Measurements from ENCODE around the gene TRMT2A. TPM values are rescaled to one million over a fixed set of nuclear protein-coding genes. Genes with fewer than 3 reads are reported as not detected.
"Not testable (repeated sequence)": the region's sequence is repeated elsewhere in the genome, so short reads cannot be mapped to it uniquely, and the experiment has no call there.

The TRMT2A gene
- total RNA-seq, 1 donor from 2014 or later, result 62.7 TPM

- no peak for DNase-seq (ENCODE audit: low read depth)
Observed at GRCh38 chr22:20088263-20088648, 28.8 kb downstream of the TRMT2A start.

DNA sequence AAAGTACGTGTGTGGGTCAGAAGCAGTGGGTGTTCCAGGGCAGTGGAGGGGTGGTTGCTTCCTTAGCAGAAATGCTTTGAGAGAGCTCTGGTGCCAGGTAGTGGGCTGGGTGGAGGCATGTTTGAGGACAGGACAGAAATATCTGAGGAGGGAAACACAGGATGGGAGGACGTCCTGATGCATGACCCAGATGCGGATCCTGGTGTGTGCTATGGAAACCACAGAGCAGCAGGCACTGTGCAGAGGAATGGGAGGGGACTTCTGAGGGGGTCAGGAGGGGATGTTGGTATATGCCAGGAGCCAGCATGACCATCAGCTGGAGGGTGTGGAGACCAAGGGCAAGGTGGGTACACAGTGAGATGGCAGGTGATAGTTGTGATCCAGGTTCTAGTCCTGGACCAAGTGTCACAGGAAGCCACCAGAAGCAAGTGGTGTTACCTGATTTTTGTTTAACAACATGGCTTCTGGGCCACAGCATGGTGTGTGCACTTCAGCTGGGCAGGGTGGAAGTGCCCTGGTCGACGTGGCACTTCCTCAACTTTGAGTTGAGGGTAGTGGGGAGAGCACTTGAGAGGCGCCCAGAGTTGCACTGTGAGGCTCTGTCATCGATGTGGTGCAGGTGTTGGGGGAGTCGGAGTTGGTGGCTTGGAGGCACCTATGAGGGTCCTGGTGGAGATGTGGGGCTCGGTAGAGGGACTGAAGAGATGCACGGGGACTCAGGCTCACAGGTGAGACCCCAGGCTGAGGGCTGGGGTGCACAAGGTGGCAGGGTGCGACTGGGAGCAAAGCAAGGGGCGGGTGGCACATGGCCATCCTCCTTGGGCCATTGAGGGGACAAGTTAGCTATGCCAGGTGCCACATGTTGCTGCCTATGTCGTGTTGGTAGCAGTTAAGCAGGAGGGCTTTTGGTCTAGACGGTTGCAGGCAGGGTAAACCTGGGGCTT lies 29.4 kb downstream of the TRMT2A start:
- no peak for DNase-seq (ENCODE audit: low read depth)

- no peak for DNase-seq (ENCODE audit: low read depth)
Observed at GRCh38 chr22:20086763-20087162, 30.3 kb downstream of the TRMT2A start.

DNA sequence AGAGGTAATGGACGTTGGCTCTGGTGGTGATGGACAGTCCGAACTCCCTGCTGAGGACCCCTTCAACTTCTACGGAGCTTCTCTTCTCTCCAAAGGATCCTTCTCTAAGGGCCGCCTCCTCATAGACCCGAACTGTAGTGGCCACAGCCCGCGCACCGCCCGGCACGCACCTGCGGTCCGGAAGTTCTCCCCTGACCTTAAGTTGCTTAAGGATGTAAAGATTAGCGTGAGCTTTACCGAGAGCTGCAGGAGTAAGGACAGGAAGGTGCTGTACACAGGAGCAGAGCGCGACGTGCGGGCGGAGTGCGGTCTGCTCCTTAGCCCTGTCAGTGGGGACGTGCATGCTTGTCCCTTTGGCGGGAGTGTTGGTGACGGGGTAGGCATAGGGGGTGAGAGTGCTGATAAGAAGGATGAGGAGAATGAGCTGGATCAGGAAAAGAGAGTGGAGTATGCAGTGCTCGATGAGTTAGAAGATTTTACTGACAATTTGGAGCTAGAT lies 30.9 kb downstream of the TRMT2A start:
- no peak for DNase-seq (ENCODE audit: low read depth)

GRCh38 chr22:20085651-20086050 lies 31.4 kb downstream of the TRMT2A start:
- DNase-seq (ENCODE audit: low read depth), result no peak

- DNase-seq (ENCODE audit: low read depth), result no peak
Observed at GRCh38 chr22:20084547-20085413, 32.2 kb downstream of the TRMT2A start.

- DNase-seq (ENCODE audit: low read depth), result no peak
Observed at GRCh38 chr22:20083891-20084546, 33.0 kb downstream of the TRMT2A start.

DNA sequence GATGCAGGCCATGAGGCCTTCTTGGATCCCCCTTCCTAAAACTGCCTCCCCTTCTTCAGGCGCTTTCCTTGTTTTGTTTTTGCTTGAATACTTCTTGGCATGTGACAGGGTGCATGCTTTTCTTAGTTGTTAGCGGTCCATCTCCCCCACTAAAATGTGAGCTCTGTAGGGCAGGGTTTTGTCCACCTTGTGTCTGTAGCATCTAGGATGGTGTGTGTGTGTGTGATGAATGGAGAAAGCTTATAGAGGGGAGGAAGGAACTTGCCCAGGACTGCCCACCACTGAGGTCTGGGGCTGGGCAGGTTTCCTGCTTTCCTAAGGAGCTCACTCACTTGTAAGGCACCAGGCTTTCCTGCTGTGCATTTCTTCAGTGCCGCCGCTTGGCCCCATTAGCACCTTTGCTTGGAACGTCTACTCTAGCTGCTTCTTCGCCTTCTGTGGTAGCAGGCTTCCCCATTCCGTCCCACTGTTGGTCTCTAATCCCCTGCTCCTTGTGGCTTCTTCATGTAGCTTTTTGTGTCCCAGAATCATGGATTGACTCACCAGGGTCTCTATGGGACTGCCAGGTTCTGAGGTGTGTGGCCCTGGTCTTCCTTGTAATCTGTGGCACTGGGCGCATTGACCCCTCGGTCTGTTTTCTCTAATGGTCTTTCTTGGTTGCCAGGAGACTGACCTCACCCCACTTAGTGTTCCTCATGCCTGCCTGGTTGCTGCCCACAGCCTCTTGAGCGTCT lies 33.7 kb downstream of the TRMT2A start:
- DNase-seq (ENCODE audit: low read depth), result no peak

DNA sequence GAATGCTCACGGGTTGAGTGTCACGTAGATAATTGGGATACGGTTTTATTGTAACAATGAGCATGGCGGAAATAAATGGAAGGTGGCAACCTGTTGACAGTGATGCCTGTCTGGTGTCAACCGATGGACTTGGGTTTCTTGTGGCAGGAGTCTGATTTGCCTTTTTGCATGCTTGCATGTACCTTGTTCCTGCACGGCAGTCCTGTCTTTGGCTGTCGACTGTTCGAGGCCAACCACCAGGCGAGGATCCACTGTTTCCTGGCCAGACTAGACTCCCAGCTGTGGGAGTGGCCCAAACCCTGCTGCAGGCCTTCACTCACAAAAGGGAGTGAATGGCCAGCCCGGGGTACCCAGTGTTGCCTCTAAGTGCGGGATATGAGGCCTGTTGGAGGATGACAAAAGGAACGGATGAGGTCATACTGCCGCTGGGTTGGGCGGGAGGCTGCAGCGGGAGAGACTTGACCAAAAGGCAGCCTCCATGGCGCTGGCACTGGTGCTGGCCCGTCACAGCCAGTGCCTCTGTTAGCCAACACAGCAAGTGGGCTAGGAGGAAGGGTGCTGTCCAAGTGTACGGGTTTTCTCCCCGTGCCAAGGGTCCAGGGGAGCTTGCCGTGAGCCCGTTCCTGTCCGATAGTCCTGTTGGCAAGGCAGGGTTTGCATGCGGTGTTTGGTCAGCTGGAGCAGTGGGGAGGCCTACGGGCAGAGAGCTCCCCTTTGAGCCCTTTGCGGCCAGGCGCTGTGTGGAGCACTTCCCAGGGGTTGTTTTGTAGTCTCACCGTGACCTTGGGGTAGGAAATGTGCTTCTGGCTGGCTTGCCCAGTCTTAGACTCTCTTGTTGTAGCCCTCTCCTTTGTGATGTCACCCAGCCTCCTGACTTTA lies 36.0 kb downstream of the TRMT2A start:
- peak; percentile 67 for DNase-seq (ENCODE audit: low read depth)

DNA sequence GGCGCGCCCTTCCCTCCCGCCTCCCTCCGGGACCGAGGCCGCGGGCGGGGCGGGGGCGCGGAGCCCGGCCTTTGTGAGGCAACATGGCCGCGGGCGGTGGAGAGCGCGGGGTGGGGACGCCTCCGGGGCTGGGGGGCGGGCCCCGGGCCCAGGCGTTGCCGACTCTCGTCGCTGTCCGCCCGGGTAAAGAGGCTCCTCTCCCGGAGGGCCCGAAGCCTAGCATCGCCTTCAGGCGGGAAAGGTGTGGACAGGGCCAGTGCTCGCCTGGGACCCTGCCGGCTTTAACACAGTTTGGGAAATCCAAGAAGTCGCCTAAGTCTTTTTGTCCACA lies 36.6 kb downstream of the TRMT2A start:
- peak; percentile 48 for DNase-seq (ENCODE audit: low read depth)

- peak; percentile 97 for DNase-seq (ENCODE audit: low read depth)
Observed at GRCh38 chr22:20079745-20080444, 37.1 kb downstream of the TRMT2A start, which contains the start of gene DGCR8. Gene DGCR8, plus strand, starts transcription at chr22:20080241. Its CDS starts 5,723 bp downstream, at chr22:20085964.

GRCh38 chr22:20076627-20077172 lies 40.3 kb downstream of the TRMT2A start:
- DNase-seq (ENCODE audit: low read depth), result no peak

DNA sequence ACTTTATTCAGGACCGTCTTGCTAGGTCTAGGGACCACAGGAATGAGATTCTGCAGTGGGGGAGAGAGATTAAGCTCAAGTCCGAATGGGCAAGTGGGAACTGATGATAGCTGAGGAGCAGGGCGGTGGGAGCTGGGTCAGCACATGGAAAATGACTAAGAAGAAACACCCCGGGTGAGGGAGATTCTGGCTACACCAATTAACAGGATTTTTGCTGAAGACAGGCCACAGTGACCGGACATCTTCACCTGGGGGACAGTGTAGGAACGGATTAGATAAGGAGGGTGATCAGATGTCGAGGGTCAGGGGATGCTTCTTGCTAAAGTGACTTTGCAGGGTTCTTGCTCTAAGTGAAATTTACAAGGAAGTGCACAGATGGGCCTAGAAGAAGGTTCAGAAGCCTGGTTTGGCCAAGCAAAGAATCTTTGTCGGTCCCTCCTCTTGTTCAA lies 45.5 kb downstream of the TRMT2A start:
- DNase-seq (ENCODE audit: low read depth), result no peak

GRCh38 chr22:20069331-20070042 lies 47.5 kb downstream of the TRMT2A start:
- DNase-seq (ENCODE audit: low read depth), result no peak

DNA sequence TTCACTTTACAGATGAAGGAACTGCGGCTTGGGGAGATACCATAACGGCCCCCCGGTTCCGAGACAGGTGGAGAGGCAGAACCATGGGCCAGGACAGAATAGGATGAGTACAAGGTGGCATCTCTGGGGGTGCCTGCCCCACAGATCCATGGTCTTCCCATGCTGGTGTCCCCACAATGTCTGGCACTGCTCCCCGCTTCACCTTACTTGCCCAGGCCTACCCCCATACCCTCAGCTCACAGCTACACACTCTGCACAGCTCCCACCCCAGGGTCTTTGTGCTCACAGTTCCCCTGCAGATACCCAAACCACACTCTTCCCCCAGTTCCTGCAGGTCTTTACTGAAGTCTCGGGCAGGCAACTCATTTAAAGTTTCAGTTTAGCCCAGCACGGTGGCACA lies 48.4 kb downstream of the TRMT2A start:
- no peak for DNase-seq (ENCODE audit: low read depth)

DNA sequence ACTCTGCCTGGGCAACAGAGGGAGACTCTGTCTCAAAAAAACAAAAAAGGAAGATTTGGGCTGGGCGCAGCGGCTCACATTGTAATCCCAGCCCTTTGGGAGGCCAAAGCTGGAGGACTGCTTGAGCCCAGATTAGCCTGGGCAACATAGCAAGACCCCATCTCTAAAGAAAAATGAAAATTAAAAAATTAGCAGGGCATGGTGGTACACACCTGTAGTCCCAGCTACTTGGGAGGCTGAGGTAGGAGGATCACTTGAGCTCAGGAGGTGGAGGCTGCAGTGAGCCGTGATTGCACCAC lies 49.7 kb downstream of the TRMT2A start:
- DNase-seq (ENCODE audit: low read depth), result not testable (repeated sequence)

DNA sequence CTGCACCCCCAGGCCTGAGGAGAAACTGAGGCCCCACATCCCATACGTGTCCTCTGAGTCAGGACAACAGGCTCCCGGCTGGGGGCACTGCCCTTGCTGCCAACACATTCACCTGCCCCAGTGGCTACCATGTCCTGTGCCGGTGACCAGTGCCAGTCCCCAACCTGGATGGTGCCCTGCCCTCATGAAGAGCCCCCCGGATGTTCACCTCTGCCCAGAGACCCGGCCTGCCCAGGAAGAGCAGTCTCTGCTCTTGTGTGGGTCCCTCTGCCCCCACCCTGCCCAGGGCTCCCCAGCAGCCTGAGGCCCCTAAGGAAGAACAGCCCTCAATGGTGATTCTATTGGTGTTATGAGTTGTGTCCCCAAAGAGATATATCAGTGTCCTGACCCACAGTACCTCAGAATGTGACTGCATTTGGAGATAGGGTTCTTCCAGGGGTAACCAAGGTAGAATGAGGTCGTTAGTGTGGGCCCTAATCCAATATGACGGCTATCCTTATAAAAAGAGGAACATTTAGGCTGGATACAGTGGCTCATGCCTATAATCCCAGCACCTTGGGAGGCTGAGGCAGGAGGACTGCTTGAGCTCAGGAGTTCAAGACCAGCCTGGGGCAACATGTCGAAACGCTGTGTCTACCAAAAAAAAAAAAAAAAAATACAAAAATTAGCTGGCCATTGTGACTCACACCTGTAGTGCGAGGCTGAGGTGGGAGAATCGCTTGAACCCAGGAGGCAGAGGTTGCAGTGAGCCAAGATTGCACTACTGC lies 50.2 kb downstream of the TRMT2A start:
- no peak for DNase-seq (ENCODE audit: low read depth)

Data from myocyte (in vitro differentiated cells).